Fibroblast of lung (primary cell): ENCODE results near the gene HES1.

Experiments
- CTCF ChIP-seq, 2 donors: IDR thresholded peaks in 1 of 2; conservative IDR thresholded peaks in 1 of 2; 1 replicate in 1 of 2; 2 replicates in 1 of 2; pipeline ENCODE4 v1.5.1; 2011 to 2012; ENCODE audit warnings: low read length in 2 of 2, control low read depth in 1 of 2, inconsistent platforms in 1 of 2, low read depth in 1 of 2, mild to moderate bottlenecking in 1 of 2
- EZH2 ChIP-seq: IDR thresholded peaks from 2 replicates; pipeline ENCODE4 v1.5.1; 2012; ENCODE audit warnings: low read length, control low read depth, mild to moderate bottlenecking; ENCODE audit errors: missing control alignments

- TF ChIP-seq CTCF (conservative IDR thresholded peaks at IDR 0.05 in 1 of 2, IDR thresholded peaks at IDR 0.05 in 1 of 2; ENCODE audit: low read depth in 1 of 2, low read length in 2 of 2): no peak
- no peak for TF ChIP-seq EZH2
Measured at GRCh38 chr3:194133661-194134230, 2.2 kb upstream of the HES1 start.
